Stimulated activated CD4-positive, alpha-beta T cell treated with anti-CD3 and anti-CD28 coated beads, Interleukin-1b, Interleukin-23, amount 100 ng/mL, for 4 hours (primary cell): ENCODE measurements around the gene ENDOV.

ENCODE experiments used
- DNase-seq, 2 donors: peaks; one replicate each; pipeline ENCODE4 v3.0.0-alpha.2; 2020; ENCODE audit warnings: low read depth in 2 of 2

ENDOV gene

GRCh38 chr17:80449930-80450576 lies 35.1 kb downstream of the ENDOV start:
- DNase-seq: no peak

DNA sequence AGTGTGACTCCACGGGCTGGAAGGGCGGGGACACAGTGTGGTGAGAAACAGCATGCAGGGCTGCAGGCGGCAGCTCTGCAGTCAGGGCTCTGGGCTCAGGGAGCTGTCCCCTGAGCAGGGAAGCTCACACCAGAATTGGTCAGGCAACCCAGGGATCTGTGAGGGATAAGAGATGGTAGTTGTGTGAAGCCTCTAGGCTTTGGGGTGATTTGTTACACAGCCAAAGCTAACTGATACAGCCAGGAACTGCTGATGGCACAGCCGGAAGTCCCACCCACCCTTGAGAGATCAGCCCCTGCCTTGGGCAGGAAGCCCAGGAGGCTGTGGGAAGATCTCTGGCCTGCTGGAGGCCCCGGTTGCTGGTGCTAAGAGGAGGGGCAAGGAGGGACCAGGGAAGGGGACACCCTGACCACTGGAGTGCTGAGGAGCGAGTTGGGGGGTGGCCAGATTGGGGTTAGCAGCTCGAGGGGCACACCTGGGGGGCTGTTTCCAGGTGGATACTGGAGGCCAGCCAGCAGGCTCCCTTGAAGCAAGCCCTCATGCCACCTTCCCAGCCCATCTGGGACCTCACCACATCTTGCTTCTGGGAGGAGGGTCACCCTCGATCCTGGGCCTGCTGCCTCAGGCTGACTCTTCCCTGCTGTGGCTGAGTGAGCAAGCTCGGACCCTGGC lies 36.3 kb downstream of the ENDOV start:
- no peak for DNase-seq

GRCh38 chr17:80452173-80452915 lies 37.4 kb downstream of the ENDOV start:
- DNase-seq: no peak

- no peak for DNase-seq
These were observed 38.4 kb downstream of the ENDOV start for GRCh38 chr17:80453126-80453997.

DNA sequence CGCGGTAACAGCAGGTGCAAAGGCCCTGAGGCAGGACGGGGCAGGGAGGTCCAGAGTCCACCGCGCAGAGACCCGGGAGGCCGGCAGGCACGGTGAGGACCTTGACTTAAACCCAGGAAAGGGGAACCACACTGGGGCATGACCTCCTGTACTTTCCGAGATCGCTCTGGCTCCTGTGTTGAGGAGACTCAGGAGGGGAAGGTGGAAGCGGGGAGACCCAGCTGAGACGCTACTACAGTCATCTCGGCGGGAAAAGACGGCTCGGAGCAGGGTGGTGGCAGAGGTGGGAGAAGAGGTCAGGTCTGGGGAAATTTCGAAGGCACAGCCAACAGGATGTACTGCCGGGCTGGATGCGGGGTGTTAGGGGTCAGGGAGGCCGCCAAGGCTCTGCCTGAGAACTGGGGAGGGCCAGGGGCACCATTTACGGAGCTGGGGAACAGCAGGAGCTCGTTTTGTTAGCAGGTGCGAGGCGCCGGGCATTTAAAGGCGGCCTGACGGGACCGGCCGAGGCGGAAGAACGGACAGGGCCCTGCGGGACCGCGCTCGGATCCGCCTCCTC lies 39.1 kb downstream of the ENDOV start:
- no peak for DNase-seq

- peak; percentile 91 to 94 for DNase-seq
These were observed 39.8 kb downstream of the ENDOV start for GRCh38 chr17:80454557-80455335.

GRCh38 chr17:80455336-80455710 lies 40.4 kb downstream of the ENDOV start:
- DNase-seq: peak in 1 of 2 donors; percentile 39

GRCh38 chr17:80455784-80456183 lies 40.8 kb downstream of the ENDOV start:
- DNase-seq: no peak

GRCh38 chr17:80456465-80457235 lies 41.7 kb downstream of the ENDOV start:
- DNase-seq: no peak

DNA sequence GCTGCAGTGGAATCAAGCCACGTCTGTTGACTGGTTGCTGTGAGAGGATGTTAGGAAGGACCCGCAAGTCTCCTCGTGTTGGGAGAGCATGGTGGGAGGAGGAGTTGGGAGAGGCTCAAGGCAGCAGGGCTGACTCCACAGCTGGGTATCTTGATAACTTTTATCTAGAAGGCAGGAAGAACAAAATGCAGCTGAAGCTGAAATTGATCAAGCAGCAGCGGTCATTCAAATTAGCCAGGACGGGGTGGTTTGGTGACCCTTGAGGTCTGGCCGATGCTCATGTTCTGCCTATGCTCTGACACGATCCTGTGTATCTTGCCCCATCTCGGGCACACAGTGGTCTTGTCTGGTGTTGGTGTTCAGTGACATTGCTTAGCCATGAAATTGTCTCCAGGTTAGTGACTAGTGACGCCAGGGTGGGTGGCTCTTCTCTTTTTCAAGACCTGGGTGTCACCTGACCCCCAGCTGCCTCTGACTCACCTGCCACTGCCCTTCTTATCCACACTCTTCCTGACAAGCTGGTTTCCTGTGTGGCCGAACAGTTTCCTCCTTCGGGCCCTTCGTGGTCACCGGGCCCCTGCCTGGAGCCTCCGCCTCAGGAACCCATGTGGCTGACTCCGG lies 42.4 kb downstream of the ENDOV start:
- DNase-seq: no peak

GRCh38 chr17:80458016-80458415 lies 43.0 kb downstream of the ENDOV start:
- DNase-seq: no peak

DNA sequence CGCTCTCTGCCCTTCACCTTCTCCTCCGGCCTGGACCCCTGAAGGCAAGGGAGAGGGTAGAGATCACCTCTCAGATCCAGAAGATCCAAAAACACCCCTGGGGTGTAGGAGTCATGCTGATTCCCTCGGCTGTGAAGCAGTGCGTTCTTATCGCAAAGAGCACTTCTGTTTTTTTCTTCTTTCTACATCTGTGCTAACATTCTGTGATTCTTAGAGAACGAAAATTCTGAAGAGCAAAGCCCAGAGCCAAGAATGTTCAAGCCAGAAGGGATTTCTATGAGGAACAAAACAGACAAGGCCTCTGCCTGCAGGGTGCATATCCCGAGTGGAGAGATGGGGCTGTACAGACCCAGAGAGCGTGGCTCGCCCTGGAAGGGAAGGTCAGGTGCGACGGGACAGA lies 44.3 kb downstream of the ENDOV start:
- DNase-seq: no peak

DNA sequence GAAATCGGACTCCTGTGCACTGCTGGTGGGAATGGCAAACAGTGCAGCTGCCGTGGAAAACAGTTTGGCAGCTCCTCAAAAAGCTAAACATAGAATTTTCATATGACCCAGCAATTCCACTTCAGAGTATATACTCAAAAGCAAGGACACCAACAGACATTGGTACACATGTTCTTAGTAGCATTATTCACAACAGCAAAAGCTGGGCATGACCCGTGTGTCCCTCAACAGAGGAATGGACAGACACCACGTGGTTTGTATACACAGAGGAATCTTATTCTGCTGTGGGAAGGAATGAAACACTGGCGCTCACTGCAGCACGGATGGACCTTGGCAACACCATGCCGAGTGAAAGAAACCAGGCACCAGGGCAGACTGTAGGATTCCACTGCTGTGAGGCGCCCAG lies 45.5 kb downstream of the ENDOV start:
- no peak for DNase-seq

GRCh38 chr17:80461528-80462160 lies 46.7 kb downstream of the ENDOV start:
- no peak for DNase-seq

GRCh38 chr17:80463784-80464400 lies 48.9 kb downstream of the ENDOV start:
- DNase-seq: no peak

- DNase-seq: no peak
These were observed 49.5 kb downstream of the ENDOV start for GRCh38 chr17:80464486-80464885.

GRCh38 chr17:80465327-80465974 lies 50.5 kb downstream of the ENDOV start:
- DNase-seq: no peak

- DNase-seq: no peak
These were observed 51.3 kb downstream of the ENDOV start for GRCh38 chr17:80466188-80466705.
